BE2C (cell line): ENCODE measurements around the gene ELP5.

Experiments used
- DNase-seq: peaks from one replicate; pipeline ENCODE4 v3.0.0-alpha.2; 2020
- H3K27me3 ChIP-seq: fragments of 250-450 bp; sonication (Bioruptor Pico); 2 replicates; pipeline ENCODE4 v1.5.1; 2020; ENCODE audit warnings: mild to moderate bottlenecking
- H3K36me3 ChIP-seq: fragments of 250-450 bp; sonication (Bioruptor Pico); 2 replicates; pipeline ENCODE4 v1.5.1; 2020; ENCODE audit warnings: mild to moderate bottlenecking
- H3K4me1 ChIP-seq: fragments of 250-450 bp; sonication (Bioruptor Pico); 2 replicates; pipeline ENCODE4 v1.5.1; 2020
- H3K4me3 ChIP-seq: 2 replicates; pipeline ENCODE4 v1.5.1; 2011; ENCODE audit warnings: low read depth, low read length
- H3K9me3 ChIP-seq: fragments of 250-450 bp; sonication (Bioruptor Pico); 2 replicates; pipeline ENCODE4 v1.5.1; 2020
- TF ChIP-seq, protein P1 (sequence below): IDR thresholded peaks from 2 replicates; pipeline ENCODE4 v1.5.1; 2012; ENCODE audit warnings: mild to moderate bottlenecking, low read depth, low read length

The ELP5 gene

GRCh38 chr17:7207120-7208001, 44.7 kb upstream of the ELP5 start:
- TF ChIP-seq, protein P1, sequence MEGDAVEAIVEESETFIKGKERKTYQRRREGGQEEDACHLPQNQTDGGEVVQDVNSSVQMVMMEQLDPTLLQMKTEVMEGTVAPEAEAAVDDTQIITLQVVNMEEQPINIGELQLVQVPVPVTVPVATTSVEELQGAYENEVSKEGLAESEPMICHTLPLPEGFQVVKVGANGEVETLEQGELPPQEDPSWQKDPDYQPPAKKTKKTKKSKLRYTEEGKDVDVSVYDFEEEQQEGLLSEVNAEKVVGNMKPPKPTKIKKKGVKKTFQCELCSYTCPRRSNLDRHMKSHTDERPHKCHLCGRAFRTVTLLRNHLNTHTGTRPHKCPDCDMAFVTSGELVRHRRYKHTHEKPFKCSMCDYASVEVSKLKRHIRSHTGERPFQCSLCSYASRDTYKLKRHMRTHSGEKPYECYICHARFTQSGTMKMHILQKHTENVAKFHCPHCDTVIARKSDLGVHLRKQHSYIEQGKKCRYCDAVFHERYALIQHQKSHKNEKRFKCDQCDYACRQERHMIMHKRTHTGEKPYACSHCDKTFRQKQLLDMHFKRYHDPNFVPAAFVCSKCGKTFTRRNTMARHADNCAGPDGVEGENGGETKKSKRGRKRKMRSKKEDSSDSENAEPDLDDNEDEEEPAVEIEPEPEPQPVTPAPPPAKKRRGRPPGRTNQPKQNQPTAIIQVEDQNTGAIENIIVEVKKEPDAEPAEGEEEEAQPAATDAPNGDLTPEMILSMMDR: no peak
- H3K4me3 ChIP-seq: no peak overlapping the region
- no peak for DNase-seq

GRCh38 chr17:7208027-7208571, 43.9 kb upstream of the ELP5 start:
- DNase-seq: no peak
- Histone ChIP-seq H3K27me3 (no peaks in the 10 kb centered on the region), H3K9me3 (no peaks in the 10 kb centered on the region), H3K4me3 (no peak overlapping the region), H3K36me3 (no peaks in the 10 kb centered on the region), H3K4me1 (peaks cover 5% of the 10 kb centered on the region; the same call in 1 of the 2 replicates)
- TF ChIP-seq, protein P1: no peak

More at GRCh38 chr17:7207120-7208001, 44.7 kb upstream of the ELP5 start:
- Histone ChIP-seq H3K9me3 (no peaks in the 10 kb centered on the region), H3K36me3 (no peaks in the 10 kb centered on the region), H3K27me3 (no peaks in the 10 kb centered on the region), H3K4me1 (peaks cover 5% of the 10 kb centered on the region; the same call in 1 of the 2 replicates)

DNA sequence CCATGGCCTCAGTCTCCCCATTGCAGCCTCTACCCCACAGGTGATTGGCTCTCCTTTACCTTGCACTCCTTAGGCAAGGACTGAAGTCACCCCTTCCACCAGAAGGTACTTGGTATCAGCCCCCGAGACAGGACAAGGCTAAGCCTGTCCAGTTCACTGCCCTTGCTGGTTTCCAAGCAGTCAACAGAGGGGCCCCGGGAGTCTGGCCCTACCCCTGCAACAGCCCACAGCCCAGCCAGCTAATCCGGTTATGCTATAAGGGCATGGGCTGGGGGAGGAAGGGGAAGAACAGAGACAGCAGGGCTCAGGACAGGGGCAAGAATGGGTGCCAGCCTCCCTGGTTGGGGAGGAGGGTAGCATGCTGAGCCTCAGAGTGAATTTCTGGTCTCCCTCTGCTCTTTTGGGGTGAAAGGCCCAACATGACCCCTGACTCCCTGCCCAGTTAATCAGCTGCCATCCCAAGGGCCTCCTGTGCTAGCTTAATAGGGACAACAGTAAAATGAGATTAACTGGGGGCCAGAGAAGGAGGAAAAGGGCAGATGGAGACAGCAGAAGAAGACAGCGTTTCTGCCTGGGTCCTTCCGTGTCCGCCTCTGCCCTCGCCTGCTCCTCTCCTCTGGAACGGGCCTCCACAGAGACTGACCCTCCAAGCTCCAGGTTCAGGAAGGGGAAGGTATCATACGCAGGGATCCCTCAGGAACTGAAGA, 43.1 kb upstream of the ELP5 start:
- Histone ChIP-seq H3K9me3 (no peaks in the 10 kb centered on the region), H3K27me3 (no peaks in the 10 kb centered on the region), H3K4me1 (peaks cover 5% of the 10 kb centered on the region), H3K4me3 (no peak overlapping the region), H3K36me3 (no peaks in the 10 kb centered on the region)
- no peak for DNase-seq
- TF ChIP-seq, protein P1: no peak

- Histone ChIP-seq H3K9me3 (no peaks in the 10 kb centered on the region), H3K4me1 (peaks cover 8% of the 10 kb centered on the region; the same call in 1 of the 2 replicates), H3K36me3 (no peaks in the 10 kb centered on the region), H3K4me3 (peak overlapping the region; percentile 45), H3K27me3 (no peaks in the 10 kb centered on the region)
- no peak for DNase-seq
- TF ChIP-seq, protein P1: no peak
Observed at GRCh38 chr17:7211491-7212273, 40.3 kb upstream of the ELP5 start.

GRCh38 chr17:7213895-7214299, 38.1 kb upstream of the ELP5 start:
- DNase-seq: peak; percentile 88
- Histone ChIP-seq H3K4me1 (peaks cover 8% of the 10 kb centered on the region; the same call in 1 of the 2 replicates), H3K4me3 (peak overlapping the region; percentile 50), H3K27me3 (no peaks in the 10 kb centered on the region), H3K9me3 (no peaks in the 10 kb centered on the region), H3K36me3 (no peaks in the 10 kb centered on the region)
- TF ChIP-seq, protein P1: peak; percentile 73
